Esophagus squamous epithelium (tissue), 4 donors: ENCODE measurements around the gene ATXN1.

Source experiments
- CTCF ChIP-seq, 6 experiments: fragments of 450-650 bp in 4 of 6; fragments of 200-600 bp in 2 of 6; sonication (generic) in 2 of 6; IDR thresholded peaks; one replicate each; pipeline ENCODE4 v1.5.1; 2016 to 2019; ENCODE audit warnings: antibody characterized with exemption in 6 of 6, mild to moderate bottlenecking in 4 of 6, moderate library complexity in 4 of 6
- POLR2A ChIP-seq, 4 donors: fragments of 450-650 bp; IDR thresholded peaks; one replicate each; pipeline ENCODE4 v1.6.1; 2017; ENCODE audit warnings: antibody characterized with exemption in 4 of 4, mild to moderate bottlenecking in 4 of 4, moderate library complexity in 3 of 4

- TF ChIP-seq CTCF (IDR thresholded peaks at IDR 0.05): no peak
- TF ChIP-seq POLR2A (IDR thresholded peaks at IDR 0.05): no peak
Measured at GRCh38 chr6:16396497-16397319, 364.6 kb downstream of the ATXN1 start.
